K562 (cell line): Measurements from ENCODE around the gene RAB5A. TPM values are rescaled to one million over a fixed set of nuclear protein-coding genes. Genes with fewer than 3 reads are reported as not detected.

Source experiments
- CREB1 ChIP-seq, 2 experiments: sonication (generic) in 1 of 2; formaldehyde crosslinking in 1 of 2; IDR thresholded peaks; 2 replicates each; pipeline versions ENCODE4 v1.6.1 to v1.8.0; 2012 to 2022; ENCODE audit warnings: inconsistent platforms in 1 of 2, mild to moderate bottlenecking in 1 of 2, missing genetic modification reagents in 1 of 2, moderate library complexity in 1 of 2
- HLTF ChIP-seq: fragments of 450-650 bp; IDR thresholded peaks from 2 replicates; pipeline ENCODE4 v1.6.1; 2016
- LCOR ChIP-seq: sonication (generic); formaldehyde crosslinking; IDR thresholded peaks from 2 replicates; pipeline ENCODE4 v1.8.0; 2022; ENCODE audit warnings: mild to moderate bottlenecking, missing genetic modification reagents
- MEF2A ChIP-seq: IDR thresholded peaks from 2 replicates; pipeline ENCODE4 v1.6.1; 2011; ENCODE audit warnings: low read depth, mild to moderate bottlenecking, low read length, moderate library complexity; ENCODE audit not compliant: control insufficient read depth
- NCOA2 ChIP-seq, 2 experiments: fragments of 450-650 bp; IDR thresholded peaks; 2 replicates each; pipeline ENCODE4 v1.6.1; 2018; ENCODE audit warnings: mild to moderate bottlenecking in 2 of 2, moderate library complexity in 1 of 2; ENCODE audit not compliant: partially characterized antibody in 2 of 2
- NCOA6 ChIP-seq: fragments of 450-650 bp; IDR thresholded peaks from 2 replicates; pipeline ENCODE4 v1.6.1; 2017; ENCODE audit warnings: mild to moderate bottlenecking
- NR3C1 ChIP-seq: sonication (generic); formaldehyde crosslinking; IDR thresholded peaks from 2 replicates; pipeline ENCODE4 v1.8.1; 2022; ENCODE audit warnings: missing genetic modification reagents
- POLR2H ChIP-seq: IDR thresholded peaks from 2 replicates; pipeline ENCODE4 v1.6.1; 2016; ENCODE audit warnings: missing genetic modification characterization, low read depth, mild to moderate bottlenecking, control low read depth, missing compliant biosample characterization, moderate library complexity
- TCF3 ChIP-seq: sonication (generic); formaldehyde crosslinking; IDR thresholded peaks from 2 replicates; pipeline ENCODE4 v1.4.0; 2020; ENCODE audit warnings: mild to moderate bottlenecking, missing genetic modification reagents
- ZFP36 ChIP-seq: fragments of 150-350 bp; IDR thresholded peaks from 2 replicates; pipeline ENCODE4 v1.6.1; 2018; ENCODE audit warnings: low read length, low read depth; ENCODE audit not compliant: partially characterized antibody
- ZKSCAN1 ChIP-seq: fragments of 150-350 bp; IDR thresholded peaks from 2 replicates; pipeline ENCODE4 v1.6.1; 2016; ENCODE audit warnings: low read depth, low read length
- polyA plus RNA-seq, 8 experiments: library from polyadenylated mRNA; depleted of rRNA in 4 of 8; stranded (reverse) in 5 of 8; unstranded in 3 of 8; fragments of >200 nt; fragmentation: Nextera tagmentation in 2 of 8; fragmentation: Illumina TruSeq in 1 of 8; extraction: Ambion mirVana in 2 of 8; extraction: Trizol in 1 of 8; gene quantifications; 2 replicates each; pipeline versions ENCODE4 v1.2.1 to v1.2.3, GENCODE V29; 2011 to 2014; ENCODE audit warnings: inconsistent platforms in 1 of 8, missing spikeins in 1 of 8
- total RNA-seq, 7 experiments: library from RNA; depleted of rRNA in 6 of 7; stranded (reverse); fragments of >200 nt in 6 of 7; fragmentation: Illumina TruSeq in 2 of 7; extraction: Trizol in 2 of 7; gene quantifications; 2 replicates each; pipeline versions ENCODE4 v1.2.1 to v1.2.3, GENCODE V29; 2011 to 2021; ENCODE audit warnings: low replicate concordance in 1 of 7
- TF ChIP-seq, protein P1 (sequence below): fragments of 450-650 bp; IDR thresholded peaks from 2 replicates; pipeline ENCODE4 v1.6.1; 2016; ENCODE audit warnings: missing biosample characterization, missing genetic modification characterization
- TF ChIP-seq, protein P2 (sequence below): fragments of 450-650 bp; IDR thresholded peaks from 2 replicates; pipeline ENCODE4 v1.6.1; 2018; ENCODE audit not compliant: partially characterized antibody
- TF ChIP-seq, protein P3 (sequence below): fragments of 450-650 bp; formaldehyde crosslinking; IDR thresholded peaks from 2 replicates; pipeline ENCODE4 v1.4.0; 2020; ENCODE audit warnings: mild to moderate bottlenecking, moderate library complexity
- TF ChIP-seq, protein P4 (sequence below): fragments of 250-450 bp; sonication (Bioruptor Pico); IDR thresholded peaks from 2 replicates; pipeline ENCODE4 v1.5.0; 2021
- TF ChIP-seq, protein P5 (sequence below): sonication (generic); formaldehyde crosslinking; IDR thresholded peaks from 2 replicates; pipeline ENCODE4 v1.5.0; 2020; ENCODE audit warnings: missing genetic modification reagents
- TF ChIP-seq, protein P6 (sequence below): fragments of 450-650 bp; formaldehyde crosslinking; IDR thresholded peaks from 2 replicates; pipeline ENCODE4 v1.4.0; 2022; ENCODE audit warnings: missing genetic modification characterization

Gene RAB5A
- total and polyA plus RNA-seq, 9 of the 15 experiments (the other 6 are each of a cell fraction or from before 2014, with no cell fraction given): 28.3 to 64.2 (median 49.0) TPM

DNA sequence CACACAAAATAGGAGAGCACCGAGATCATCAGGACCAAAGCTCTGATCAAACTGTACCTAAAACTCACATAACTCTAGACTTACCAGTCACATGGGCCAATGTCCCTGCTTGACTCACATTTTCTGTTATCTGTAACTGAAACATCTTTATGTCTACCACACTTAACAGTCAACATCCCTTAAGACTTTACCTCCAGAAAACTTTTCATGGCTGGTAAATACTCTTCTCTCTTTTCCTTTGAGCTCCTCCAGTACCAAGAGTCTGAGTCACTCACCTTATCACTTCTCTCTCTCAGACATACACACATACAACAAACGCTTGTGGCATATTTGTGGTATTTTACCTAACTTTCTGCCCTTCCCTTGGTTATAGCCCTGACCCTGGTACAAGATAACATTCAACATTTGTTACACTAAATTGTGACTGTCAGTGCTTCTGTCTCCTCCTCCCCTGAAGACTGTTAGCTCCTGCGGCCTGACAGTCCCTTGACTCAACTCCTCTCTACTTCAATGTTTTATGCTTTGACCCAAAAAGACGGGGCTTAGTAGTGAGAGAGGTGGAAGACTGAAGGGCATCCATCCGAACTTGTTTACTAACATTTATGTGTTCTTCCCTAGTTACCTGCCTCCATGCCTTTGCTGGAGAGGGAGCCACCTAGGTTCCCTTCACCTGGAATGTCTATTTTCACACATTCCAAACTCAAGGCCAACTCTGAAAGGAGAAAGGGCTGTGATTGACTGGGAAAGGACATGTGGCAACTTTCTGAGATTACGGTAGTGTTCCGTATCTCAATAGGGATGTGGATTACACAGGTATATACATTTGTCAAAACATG is 9.2 kb upstream of the RAB5A start (continued):
- TF ChIP-seq NCOA6 (no peak), TCF3 (CRISPR knock-in tag) (peak; percentile 77), ZFP36 (no peak), MEF2A (no peak), LCOR (CRISPR knock-in tag) (0 out of 2 replicates have a peak, but pooled peaks have one; percentile 86), CREB1 (IDR thresholded peaks at IDR 0.05) (peak; percentile 44; the same call in 1 of the 2 replicates), CREB1 (CRISPR knock-in tag; IDR thresholded peaks at IDR 0.05) (no peak), NR3C1 (no peak), HLTF (no peak), POLR2H (tag) (no peak), ZKSCAN1 (no peak), NCOA2 (IDR thresholded peaks at IDR 0.05; ENCODE audit: partially characterized antibody in 2 of 2) (no peak)
- TF ChIP-seq, protein P1, sequence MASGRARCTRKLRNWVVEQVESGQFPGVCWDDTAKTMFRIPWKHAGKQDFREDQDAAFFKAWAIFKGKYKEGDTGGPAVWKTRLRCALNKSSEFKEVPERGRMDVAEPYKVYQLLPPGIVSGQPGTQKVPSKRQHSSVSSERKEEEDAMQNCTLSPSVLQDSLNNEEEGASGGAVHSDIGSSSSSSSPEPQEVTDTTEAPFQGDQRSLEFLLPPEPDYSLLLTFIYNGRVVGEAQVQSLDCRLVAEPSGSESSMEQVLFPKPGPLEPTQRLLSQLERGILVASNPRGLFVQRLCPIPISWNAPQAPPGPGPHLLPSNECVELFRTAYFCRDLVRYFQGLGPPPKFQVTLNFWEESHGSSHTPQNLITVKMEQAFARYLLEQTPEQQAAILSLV (tag): no peak
- TF ChIP-seq, protein P2, sequence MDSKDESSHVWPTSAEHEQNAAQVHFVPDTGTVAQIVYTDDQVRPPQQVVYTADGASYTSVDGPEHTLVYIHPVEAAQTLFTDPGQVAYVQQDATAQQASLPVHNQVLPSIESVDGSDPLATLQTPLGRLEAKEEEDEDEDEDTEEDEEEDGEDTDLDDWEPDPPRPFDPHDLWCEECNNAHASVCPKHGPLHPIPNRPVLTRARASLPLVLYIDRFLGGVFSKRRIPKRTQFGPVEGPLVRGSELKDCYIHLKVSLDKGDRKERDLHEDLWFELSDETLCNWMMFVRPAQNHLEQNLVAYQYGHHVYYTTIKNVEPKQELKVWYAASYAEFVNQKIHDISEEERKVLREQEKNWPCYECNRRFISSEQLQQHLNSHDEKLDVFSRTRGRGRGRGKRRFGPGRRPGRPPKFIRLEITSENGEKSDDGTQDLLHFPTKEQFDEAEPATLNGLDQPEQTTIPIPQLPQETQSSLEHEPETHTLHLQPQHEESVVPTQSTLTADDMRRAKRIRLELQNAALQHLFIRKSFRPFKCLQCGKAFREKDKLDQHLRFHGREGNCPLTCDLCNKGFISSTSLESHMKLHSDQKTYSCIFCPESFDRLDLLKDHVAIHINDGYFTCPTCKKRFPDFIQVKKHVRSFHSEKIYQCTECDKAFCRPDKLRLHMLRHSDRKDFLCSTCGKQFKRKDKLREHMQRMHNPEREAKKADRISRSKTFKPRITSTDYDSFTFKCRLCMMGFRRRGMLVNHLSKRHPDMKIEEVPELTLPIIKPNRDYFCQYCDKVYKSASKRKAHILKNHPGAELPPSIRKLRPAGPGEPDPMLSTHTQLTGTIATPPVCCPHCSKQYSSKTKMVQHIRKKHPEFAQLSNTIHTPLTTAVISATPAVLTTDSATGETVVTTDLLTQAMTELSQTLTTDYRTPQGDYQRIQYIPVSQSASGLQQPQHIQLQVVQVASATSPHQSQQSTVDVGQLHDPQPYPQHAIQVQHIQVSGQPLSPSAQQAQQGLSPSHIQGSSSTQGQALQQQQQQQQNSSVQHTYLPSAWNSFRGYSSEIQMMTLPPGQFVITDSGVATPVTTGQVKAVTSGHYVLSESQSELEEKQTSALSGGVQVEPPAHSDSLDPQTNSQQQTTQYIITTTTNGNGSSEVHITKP: peak; percentile 55
- TF ChIP-seq, protein P3, sequence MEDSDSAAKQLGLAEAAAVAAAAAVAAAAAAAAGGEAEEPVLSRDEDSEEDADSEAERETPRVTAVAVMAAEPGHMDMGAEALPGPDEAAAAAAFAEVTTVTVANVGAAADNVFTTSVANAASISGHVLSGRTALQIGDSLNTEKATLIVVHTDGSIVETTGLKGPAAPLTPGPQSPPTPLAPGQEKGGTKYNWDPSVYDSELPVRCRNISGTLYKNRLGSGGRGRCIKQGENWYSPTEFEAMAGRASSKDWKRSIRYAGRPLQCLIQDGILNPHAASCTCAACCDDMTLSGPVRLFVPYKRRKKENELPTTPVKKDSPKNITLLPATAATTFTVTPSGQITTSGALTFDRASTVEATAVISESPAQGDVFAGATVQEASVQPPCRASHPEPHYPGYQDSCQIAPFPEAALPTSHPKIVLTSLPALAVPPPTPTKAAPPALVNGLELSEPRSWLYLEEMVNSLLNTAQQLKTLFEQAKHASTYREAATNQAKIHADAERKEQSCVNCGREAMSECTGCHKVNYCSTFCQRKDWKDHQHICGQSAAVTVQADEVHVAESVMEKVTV (CRISPR knock-in tag): no peak; the same call in 1 of the 2 replicates
- TF ChIP-seq, protein P4, sequence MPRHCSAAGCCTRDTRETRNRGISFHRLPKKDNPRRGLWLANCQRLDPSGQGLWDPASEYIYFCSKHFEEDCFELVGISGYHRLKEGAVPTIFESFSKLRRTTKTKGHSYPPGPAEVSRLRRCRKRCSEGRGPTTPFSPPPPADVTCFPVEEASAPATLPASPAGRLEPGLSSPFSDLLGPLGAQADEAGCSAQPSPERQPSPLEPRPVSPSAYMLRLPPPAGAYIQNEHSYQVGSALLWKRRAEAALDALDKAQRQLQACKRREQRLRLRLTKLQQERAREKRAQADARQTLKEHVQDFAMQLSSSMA: no peak
- TF ChIP-seq, protein P5, sequence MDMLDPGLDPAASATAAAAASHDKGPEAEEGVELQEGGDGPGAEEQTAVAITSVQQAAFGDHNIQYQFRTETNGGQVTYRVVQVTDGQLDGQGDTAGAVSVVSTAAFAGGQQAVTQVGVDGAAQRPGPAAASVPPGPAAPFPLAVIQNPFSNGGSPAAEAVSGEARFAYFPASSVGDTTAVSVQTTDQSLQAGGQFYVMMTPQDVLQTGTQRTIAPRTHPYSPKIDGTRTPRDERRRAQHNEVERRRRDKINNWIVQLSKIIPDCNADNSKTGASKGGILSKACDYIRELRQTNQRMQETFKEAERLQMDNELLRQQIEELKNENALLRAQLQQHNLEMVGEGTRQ (CRISPR knock-in tag): no peak
- TF ChIP-seq, protein P6, sequence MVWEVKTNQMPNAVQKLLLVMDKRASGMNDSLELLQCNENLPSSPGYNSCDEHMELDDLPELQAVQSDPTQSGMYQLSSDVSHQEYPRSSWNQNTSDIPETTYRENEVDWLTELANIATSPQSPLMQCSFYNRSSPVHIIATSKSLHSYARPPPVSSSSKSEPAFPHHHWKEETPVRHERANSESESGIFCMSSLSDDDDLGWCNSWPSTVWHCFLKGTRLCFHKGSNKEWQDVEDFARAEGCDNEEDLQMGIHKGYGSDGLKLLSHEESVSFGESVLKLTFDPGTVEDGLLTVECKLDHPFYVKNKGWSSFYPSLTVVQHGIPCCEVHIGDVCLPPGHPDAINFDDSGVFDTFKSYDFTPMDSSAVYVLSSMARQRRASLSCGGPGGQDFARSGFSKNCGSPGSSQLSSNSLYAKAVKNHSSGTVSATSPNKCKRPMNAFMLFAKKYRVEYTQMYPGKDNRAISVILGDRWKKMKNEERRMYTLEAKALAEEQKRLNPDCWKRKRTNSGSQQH: 0 out of 2 replicates have a peak, but pooled peaks have one; percentile 73
